ENCODE measurements around the gene COX14.

The COX14 gene

GRCh38 chr12:50102646-50103309 lies 9.3 kb upstream of the COX14 start:
- DNase-seq (ENCODE audit: low read depth): no peak
- TF ChIP-seq, protein P1, sequence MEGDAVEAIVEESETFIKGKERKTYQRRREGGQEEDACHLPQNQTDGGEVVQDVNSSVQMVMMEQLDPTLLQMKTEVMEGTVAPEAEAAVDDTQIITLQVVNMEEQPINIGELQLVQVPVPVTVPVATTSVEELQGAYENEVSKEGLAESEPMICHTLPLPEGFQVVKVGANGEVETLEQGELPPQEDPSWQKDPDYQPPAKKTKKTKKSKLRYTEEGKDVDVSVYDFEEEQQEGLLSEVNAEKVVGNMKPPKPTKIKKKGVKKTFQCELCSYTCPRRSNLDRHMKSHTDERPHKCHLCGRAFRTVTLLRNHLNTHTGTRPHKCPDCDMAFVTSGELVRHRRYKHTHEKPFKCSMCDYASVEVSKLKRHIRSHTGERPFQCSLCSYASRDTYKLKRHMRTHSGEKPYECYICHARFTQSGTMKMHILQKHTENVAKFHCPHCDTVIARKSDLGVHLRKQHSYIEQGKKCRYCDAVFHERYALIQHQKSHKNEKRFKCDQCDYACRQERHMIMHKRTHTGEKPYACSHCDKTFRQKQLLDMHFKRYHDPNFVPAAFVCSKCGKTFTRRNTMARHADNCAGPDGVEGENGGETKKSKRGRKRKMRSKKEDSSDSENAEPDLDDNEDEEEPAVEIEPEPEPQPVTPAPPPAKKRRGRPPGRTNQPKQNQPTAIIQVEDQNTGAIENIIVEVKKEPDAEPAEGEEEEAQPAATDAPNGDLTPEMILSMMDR (IDR thresholded peaks at IDR 0.05; ENCODE audit: control insufficient read depth, extremely low read depth, insufficient read depth): no peak
- no peak overlapping the region for H3K4me3 ChIP-seq (ENCODE audit: low read depth, low read length)

- TF ChIP-seq, protein P1 (IDR thresholded peaks at IDR 0.05; ENCODE audit: control insufficient read depth, extremely low read depth, insufficient read depth): no peak
- DNase-seq (ENCODE audit: low read depth): no peak
- H3K4me3 ChIP-seq (ENCODE audit: low read depth, low read length): no peak overlapping the region
Observed at GRCh38 chr12:50103351-50103750, 8.7 kb upstream of the COX14 start.

GRCh38 chr12:50103767-50104321 lies 8.2 kb upstream of the COX14 start, which contains the start of gene GPD1:
Gene GPD1, plus strand, starts transcription at chr12:50104008. Its CDS starts 43 bp downstream, at chr12:50104051.
- no peak for DNase-seq (ENCODE audit: low read depth)
- TF ChIP-seq, protein P1 (IDR thresholded peaks at IDR 0.05; ENCODE audit: control insufficient read depth, extremely low read depth, insufficient read depth): no peak
- no peak within 1 kb of the TSS for H3K4me3 ChIP-seq (ENCODE audit: low read depth, low read length)

DNA sequence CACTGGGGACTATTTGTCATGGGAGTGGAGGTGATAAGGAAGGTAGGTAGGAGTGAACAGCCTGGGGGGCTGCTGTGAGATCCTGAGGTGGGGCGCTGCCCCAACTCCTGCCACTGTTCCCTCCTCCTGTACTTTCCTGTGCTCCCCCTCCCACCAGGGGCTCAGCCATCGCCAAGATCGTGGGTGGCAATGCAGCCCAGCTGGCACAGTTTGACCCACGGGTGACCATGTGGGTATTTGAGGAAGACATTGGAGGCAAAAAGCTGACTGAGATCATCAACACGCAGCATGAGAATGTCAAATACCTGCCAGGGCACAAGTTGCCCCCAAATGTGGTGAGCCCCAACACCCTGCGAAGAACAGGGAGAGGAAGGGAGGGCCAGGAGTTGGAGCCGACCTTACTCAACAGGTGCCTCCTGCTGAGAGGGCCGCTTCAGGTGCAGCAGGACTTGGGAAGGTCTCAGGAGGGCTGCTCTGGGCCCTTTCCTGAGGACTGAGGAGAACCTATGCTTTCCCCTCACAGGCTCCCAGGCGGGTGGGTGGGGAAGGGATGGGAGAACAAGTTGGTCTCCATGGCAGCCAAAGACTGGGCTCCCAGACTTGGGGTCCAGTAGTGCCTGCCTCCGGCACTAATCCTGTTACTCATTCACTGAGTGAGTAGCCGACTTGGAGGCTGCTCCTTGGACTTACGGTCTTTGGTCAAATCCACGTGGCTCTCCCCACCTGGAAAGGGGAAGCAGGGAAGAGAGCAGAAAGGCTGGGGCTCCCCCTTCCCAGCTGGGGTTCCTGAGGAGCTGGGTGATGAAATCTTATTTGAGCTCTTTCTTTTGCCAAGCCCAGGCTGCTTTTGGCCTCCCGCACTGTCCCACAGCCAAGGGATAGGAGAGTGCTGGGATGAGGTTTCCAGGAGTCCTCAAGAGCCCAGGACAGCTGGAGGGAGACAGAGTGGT lies 7.3 kb upstream of the COX14 start:
- H3K4me3 ChIP-seq (ENCODE audit: low read depth, low read length): no peak overlapping the region
- DNase-seq (ENCODE audit: low read depth): no peak
- TF ChIP-seq, protein P1 (IDR thresholded peaks at IDR 0.05; ENCODE audit: control insufficient read depth, extremely low read depth, insufficient read depth): no peak

GRCh38 chr12:50105913-50106450 lies 6.1 kb upstream of the COX14 start:
- H3K4me3 ChIP-seq (ENCODE audit: low read depth, low read length): no peak overlapping the region
- DNase-seq (ENCODE audit: low read depth): no peak
- TF ChIP-seq, protein P1 (IDR thresholded peaks at IDR 0.05; ENCODE audit: control insufficient read depth, extremely low read depth, insufficient read depth): no peak

DNA sequence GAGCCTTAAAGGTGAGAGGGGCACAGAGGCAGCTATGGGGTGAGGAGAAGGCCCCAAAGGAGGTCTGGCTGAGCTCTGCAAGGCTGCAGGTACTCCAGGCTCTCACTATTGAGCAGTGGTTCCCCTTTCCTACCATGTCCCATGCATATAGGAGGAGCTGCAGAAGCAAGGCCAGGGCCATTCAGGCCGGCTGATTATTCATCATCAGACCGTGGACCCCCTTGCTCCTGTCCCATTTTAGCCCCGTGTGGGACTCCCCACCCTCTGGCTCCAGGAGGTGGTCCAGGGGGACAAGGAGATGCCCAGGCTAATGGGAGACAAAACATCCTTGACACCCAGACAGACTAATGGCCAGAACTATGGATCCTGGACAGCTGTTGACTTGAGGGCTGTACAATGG lies 5.1 kb upstream of the COX14 start:
- H3K4me3 ChIP-seq (ENCODE audit: low read depth, low read length): no peak overlapping the region
- DNase-seq (ENCODE audit: low read depth): no peak
- TF ChIP-seq, protein P1 (IDR thresholded peaks at IDR 0.05; ENCODE audit: control insufficient read depth, extremely low read depth, insufficient read depth): no peak
